Measurements from ENCODE around the gene DLD.
"Not testable (repeated sequence)": the region's sequence is repeated elsewhere in the genome, so short reads cannot be mapped to it uniquely, and the experiment has no call there.

DLD gene, protein sequence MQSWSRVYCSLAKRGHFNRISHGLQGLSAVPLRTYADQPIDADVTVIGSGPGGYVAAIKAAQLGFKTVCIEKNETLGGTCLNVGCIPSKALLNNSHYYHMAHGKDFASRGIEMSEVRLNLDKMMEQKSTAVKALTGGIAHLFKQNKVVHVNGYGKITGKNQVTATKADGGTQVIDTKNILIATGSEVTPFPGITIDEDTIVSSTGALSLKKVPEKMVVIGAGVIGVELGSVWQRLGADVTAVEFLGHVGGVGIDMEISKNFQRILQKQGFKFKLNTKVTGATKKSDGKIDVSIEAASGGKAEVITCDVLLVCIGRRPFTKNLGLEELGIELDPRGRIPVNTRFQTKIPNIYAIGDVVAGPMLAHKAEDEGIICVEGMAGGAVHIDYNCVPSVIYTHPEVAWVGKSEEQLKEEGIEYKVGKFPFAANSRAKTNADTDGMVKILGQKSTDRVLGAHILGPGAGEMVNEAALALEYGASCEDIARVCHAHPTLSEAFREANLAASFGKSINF

DNA sequence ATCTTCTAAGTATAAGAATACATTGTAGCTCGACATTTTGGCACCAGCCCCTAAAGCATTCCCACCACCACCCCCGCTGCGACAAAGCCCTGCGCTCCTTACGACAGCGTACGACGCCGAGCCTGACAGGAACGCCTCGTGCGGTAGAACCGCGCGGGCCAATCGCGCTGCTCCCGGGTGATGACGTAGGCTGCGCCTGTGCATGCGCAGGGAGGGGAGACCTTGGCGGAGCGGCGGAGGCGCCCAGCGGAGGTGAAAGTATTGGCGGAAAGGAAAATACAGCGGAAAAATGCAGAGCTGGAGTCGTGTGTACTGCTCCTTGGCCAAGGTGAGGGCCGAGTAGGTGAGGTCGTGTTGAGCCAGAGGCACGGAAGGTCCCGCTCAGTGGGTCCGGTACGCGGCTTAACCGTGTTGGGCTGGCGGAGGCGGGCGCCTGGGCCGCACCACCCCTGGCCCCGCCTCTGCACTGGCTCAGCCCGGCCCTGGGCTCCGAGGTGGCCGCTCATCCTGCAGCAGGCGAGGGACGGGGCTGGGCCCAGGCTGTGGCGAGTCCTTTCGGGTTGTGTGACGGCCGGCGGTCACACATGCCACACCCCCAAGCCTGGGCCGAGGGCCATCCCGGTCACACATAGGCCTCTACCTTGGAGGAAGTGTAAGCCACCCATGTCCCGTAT is at the start of gene DLD:
Gene DLD (plus strand): TSS at position 222 of the 674 bp plus-strand sequence. CDS start 68 bp downstream, at position 290.
- H3K27me3 ChIP-seq: no peaks in the 10 kb centered on the region
- peaks cover 10% of the 10 kb centered on the region for H3K9me3 ChIP-seq
- H3K4me3 ChIP-seq: peak within 1 kb of the TSS; percentile 93
- peaks cover 49% of the 10 kb centered on the region for H4K20me1 ChIP-seq
- peaks cover 25% of the 10 kb centered on the region for H3K36me3 ChIP-seq
- H3K27ac ChIP-seq: peak within 1 kb of the TSS; percentile 89
- no peak for TF ChIP-seq Cebpa-rat (IDR thresholded peaks at IDR 0.05)
- peak within 1 kb of the TSS; percentile 89 for H3K9ac ChIP-seq
- H3K4me2 ChIP-seq: peak within 1 kb of the TSS; percentile 93
- peaks cover 28% of the 10 kb centered on the region for H3K4me1 ChIP-seq

DNA sequence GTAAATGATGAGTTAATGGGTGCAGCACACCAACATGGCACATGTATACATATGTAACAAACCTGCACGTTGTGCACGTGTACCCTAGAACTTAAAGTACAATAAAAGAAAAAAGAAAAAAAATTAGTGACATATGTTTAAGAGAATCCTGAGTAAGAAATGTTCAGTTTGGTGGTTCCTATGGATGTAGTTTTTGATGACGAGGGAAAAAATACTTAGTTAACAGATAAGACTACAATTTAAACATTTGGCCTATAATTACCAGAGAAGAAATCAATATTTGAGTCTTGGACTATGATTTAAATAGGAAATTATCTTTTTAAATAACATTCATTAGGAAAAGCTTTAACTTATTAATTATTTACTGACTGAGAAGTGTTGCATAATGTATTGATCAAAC is 48.8 kb upstream of the DLD start:
- H3K36me3 ChIP-seq: no peaks in the 10 kb centered on the region
- H3K9ac ChIP-seq: no peak overlapping the region
- peaks cover 7% of the 10 kb centered on the region; the same call in 1 of the 2 replicates for H3K9me3 ChIP-seq
- H3K27ac ChIP-seq: no peak overlapping the region
- no peaks in the 10 kb centered on the region for H4K20me1 ChIP-seq
- no peaks in the 10 kb centered on the region for H3K27me3 ChIP-seq
- no peak for TF ChIP-seq Cebpa-rat (IDR thresholded peaks at IDR 0.05)
- no peak overlapping the region for H3K4me2 ChIP-seq
- no peak overlapping the region for H3K4me3 ChIP-seq
- peaks cover 29% of the 10 kb centered on the region for H3K4me1 ChIP-seq

DNA sequence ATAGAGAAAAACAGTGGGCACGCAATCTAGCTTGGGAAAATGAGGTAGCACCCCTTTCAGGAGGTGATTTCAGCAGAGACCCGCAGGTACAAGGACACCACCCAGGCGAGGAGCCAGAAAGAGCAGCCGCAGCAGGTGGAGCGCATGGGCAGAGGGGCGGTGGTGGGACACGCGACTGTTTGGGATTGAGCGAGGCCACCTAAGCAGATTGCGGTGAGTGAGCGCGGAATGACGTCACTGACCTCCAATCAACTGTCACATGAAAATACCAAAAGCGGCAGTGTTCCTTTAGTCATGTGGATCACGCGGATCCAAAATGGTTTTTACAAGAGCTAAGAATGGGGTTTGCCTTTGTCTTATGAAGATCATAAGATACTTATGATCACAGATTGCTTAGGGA is 47.8 kb upstream of the DLD start:
- Histone ChIP-seq H3K27ac (no peak overlapping the region), H3K27me3 (no peaks in the 10 kb centered on the region), H3K36me3 (no peaks in the 10 kb centered on the region), H3K4me3 (no peak overlapping the region), H3K4me1 (peaks cover 30% of the 10 kb centered on the region), H3K9ac (no peak overlapping the region), H3K4me2 (no peak overlapping the region), H4K20me1 (no peaks in the 10 kb centered on the region), H3K9me3 (peaks cover 13% of the 10 kb centered on the region)
- TF ChIP-seq Cebpa-rat (IDR thresholded peaks at IDR 0.05): no peak

DNA sequence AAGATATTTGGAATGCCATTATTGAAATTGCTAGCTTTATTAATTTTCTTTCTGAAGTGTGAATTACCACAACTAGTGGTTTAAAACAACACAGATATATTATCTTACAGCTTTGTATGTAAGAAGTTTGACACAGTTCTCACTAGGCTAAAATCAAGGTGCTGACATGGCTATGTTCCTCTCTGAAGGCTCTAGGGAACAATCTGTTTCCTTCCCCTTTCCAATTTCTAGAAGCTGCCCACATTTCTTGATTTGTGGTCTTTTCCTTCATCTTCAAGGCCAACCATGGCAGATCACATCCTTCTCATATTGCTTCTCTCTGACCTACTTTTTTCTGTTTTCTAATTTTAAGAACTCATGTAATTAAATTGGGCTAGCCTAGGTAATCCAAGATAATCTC is 44.7 kb upstream of the DLD start:
- TF ChIP-seq Cebpa-rat (IDR thresholded peaks at IDR 0.05): no peak
- H3K36me3 ChIP-seq: no peaks in the 10 kb centered on the region
- H3K4me2 ChIP-seq: peak overlapping the region; percentile 59
- H3K4me1 ChIP-seq: peaks cover 52% of the 10 kb centered on the region
- H3K27me3 ChIP-seq: no peaks in the 10 kb centered on the region
- H3K27ac ChIP-seq: no peak overlapping the region
- no peaks in the 10 kb centered on the region for H4K20me1 ChIP-seq
- no peak overlapping the region; the same call in 1 of the 2 replicates for H3K9ac ChIP-seq
- no peak overlapping the region for H3K4me3 ChIP-seq
- H3K9me3 ChIP-seq: peaks cover 20% of the 10 kb centered on the region

DNA sequence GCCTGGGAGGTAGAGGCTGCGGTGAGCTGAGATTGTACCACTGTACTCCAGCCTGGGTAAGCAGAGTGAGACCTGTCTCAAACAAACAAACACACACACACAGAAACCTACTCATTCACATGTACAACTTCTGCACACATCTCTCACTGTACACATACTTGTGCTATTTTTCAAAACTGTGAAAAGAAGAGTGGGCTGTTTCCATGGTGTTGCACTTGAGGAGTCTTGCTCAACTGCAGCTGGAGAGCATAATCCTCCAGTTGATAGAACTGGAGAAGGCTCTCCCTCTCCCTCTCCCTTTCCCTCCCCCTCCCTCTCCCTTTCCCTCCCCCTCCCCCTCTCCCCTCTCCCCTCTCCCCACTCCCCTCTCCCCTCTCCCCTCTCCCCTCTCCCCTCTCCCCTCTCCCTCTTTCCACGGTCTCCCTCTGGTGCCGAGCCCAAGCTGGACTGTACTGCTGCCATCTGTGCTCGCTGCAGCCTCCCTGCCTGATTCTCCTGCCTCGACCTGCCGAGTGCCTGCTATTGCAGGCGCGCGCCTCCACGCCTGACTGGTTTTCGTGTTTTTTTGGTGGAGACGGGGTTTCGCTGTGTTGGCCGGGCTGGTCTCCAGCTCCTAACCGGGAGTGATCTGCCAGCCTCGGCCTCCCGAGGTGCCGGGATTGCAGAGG is 43.7 kb upstream of the DLD start:
- Histone ChIP-seq H3K9me3 (peaks cover 20% of the 10 kb centered on the region), H3K4me1 (peaks cover 54% of the 10 kb centered on the region), H3K36me3 (no peaks in the 10 kb centered on the region), H3K4me3 (no peak overlapping the region), H4K20me1 (no peaks in the 10 kb centered on the region), H3K4me2 (peak overlapping the region; percentile 59), H3K27ac (peak overlapping the region; percentile 49), H3K27me3 (no peaks in the 10 kb centered on the region), H3K9ac (no peak overlapping the region)
- TF ChIP-seq Cebpa-rat (IDR thresholded peaks at IDR 0.05): no peak

DNA sequence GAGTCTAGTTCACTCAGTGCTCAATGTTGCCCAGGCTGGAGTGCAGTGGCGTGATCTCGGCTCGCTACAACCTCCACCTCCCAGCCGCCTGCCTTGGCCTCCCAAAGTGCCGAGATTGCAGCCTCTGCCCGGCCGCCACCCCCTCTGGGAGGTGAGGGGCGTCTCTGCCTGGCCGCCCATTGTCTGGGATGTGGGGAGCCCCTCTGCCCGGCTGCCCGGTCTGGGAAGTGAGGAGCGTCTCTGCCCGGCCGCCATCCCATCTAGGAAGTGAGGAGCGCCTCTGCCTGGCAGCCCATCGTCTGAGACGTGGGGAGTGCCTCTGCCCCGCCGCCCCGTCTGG is 43.2 kb upstream of the DLD start:
- H3K27me3 ChIP-seq, H4K20me1 ChIP-seq, H3K4me2 ChIP-seq, H3K36me3 ChIP-seq, H3K9ac ChIP-seq, H3K27ac ChIP-seq, H3K4me3 ChIP-seq: not testable (repeated sequence)
- Histone ChIP-seq H3K9me3 (peaks cover 20% of the 10 kb centered on the region), H3K4me1 (peaks cover 54% of the 10 kb centered on the region)

DNA sequence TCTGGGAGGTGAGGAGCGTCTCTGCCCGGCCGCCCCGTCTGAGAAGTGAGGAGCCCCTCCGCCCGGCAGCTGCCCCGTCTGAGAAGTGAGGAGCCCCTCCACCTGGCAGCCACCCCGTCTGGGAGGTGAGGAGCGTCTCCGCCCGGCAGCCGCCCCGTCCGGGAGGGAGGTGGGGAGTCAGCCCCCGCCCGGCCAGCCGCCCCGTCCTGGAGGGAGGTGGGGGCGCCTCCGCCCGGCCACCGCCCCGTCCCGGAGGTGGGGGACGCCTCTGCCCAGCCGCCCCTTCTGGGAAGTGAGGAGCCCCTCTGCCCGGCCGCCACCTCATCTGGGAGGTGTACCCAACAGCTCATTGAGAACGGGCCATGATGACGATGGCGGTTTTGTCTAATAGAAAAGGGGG is 42.8 kb upstream of the DLD start:
- H4K20me1 ChIP-seq, H3K27me3 ChIP-seq, H3K36me3 ChIP-seq, H3K9ac ChIP-seq, H3K4me3 ChIP-seq, H3K27ac ChIP-seq, H3K4me2 ChIP-seq: not testable (repeated sequence)
- H3K9me3 ChIP-seq: peaks cover 17% of the 10 kb centered on the region
- H3K4me1 ChIP-seq: peaks cover 54% of the 10 kb centered on the region

DNA sequence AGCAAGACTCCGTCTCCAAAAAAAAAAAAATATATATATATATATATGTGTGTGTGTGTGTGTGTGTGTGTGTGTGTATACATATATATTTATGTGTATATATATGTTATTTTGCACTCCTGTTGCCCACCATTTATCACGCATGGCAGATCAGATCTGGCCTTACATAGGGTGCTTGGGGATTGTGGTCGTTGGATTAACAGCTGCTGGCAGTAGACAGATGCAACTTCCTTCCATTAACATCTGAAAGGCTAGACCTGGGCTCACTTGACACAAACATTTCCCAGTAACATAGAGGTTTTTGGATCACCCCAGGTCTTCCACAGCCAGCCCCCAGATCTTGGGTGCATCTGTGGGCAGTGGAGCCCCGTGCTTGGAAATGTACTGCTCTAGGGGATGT is 40.8 kb upstream of the DLD start:
- H3K27me3 ChIP-seq: no peaks in the 10 kb centered on the region
- no peak for TF ChIP-seq Cebpa-rat (IDR thresholded peaks at IDR 0.05)
- peak overlapping the region; percentile 37; the same call in 1 of the 2 replicates for H3K27ac ChIP-seq
- peak overlapping the region; percentile 62 for H3K4me2 ChIP-seq
- H3K36me3 ChIP-seq: no peaks in the 10 kb centered on the region
- H3K4me1 ChIP-seq: peaks cover 44% of the 10 kb centered on the region
- H3K9ac ChIP-seq: no peak overlapping the region
- peaks cover 16% of the 10 kb centered on the region for H3K9me3 ChIP-seq
- no peak overlapping the region for H3K4me3 ChIP-seq
- no peaks in the 10 kb centered on the region for H4K20me1 ChIP-seq

DNA sequence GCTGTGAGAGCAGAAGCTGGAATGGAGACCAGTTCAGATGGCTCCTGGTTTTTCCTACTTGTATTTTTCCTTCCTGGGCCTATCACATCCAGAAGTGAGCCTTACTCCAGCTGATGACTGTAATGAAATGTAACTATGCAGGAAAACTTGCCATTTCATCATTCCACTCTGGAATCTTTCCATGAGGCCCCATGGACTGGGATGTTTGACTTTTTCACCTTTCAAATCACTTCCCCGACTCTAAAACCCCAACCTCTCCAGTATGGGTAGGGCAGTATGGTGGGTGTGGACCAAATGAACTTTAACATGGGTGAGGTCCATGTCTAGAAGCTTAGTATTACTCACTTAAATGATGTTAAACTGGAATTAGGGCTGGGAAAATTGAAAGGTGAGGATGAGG is 40.3 kb upstream of the DLD start:
- Histone ChIP-seq H3K4me3 (no peak overlapping the region), H3K4me1 (peaks cover 40% of the 10 kb centered on the region), H4K20me1 (no peaks in the 10 kb centered on the region), H3K36me3 (no peaks in the 10 kb centered on the region), H3K9me3 (peaks cover 16% of the 10 kb centered on the region), H3K4me2 (peak overlapping the region; percentile 62), H3K27ac (peak overlapping the region; percentile 37; the same call in 1 of the 2 replicates), H3K27me3 (no peaks in the 10 kb centered on the region), H3K9ac (no peak overlapping the region)
- TF ChIP-seq Cebpa-rat (IDR thresholded peaks at IDR 0.05): no peak

DNA sequence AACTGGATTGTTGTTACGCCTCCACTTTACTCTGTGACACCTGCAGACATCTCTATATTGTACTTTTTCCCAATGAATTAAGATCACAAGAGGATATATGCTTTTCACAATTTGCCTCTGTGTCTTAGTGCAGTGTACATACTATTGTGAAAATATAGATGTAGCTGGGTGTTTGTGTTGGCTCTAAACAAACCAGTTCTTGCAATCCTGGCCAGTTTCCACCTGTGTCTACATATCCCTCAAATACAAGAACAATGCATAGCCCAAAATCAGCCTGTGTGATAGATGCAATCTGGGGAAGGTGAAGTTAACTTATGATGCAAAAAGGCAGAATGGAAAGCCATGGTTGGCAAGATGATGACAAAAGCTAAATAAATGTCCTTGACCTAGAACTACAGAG is 36.5 kb upstream of the DLD start:
- Histone ChIP-seq H3K27ac (no peak overlapping the region), H3K4me2 (no peak overlapping the region), H3K27me3 (no peaks in the 10 kb centered on the region), H3K4me3 (no peak overlapping the region), H3K9me3 (no peaks in the 10 kb centered on the region), H3K36me3 (no peaks in the 10 kb centered on the region), H3K9ac (no peak overlapping the region), H3K4me1 (peaks cover 35% of the 10 kb centered on the region), H4K20me1 (no peaks in the 10 kb centered on the region)
- no peak for TF ChIP-seq Cebpa-rat (IDR thresholded peaks at IDR 0.05)
